HepG2 (cell line): ENCODE measurements around the gene PSORS1C1. TPM values are rescaled to one million over a fixed set of nuclear protein-coding genes. Genes with fewer than 3 reads are reported as not detected.

Experiments
- ATAC-seq: fragments of 200-7000 bp; cut with Tn5 transposase; 3 replicates; pipeline ENCODE4 v1.9.1; 2020; ENCODE audit warnings: mild to moderate bottlenecking, moderate library complexity
- BruUV-seq: library from RNA; stranded (reverse); fragments of 400-500 nt; replicated peaks from 2 replicates; lab custom pipeline; 2021; lab: Mats Ljungman, UMichigan
- CTCF ChIA-PET: fragments of 300-600 bp; formaldehyde crosslinking; extraction: SDS; loops from one replicate; lab custom pipeline; 2021; ENCODE audit warnings: low total read pairs, inconsistent platforms, low intra/inter-chr PET ratio; lab: Yijun Ruan, JAX
- POLR2A ChIA-PET: fragments of 350-600 bp; sonication (Branson Sonifier 250); formaldehyde crosslinking; loops from one replicate; lab custom pipeline; 2020; ENCODE audit warnings: antibody characterized with exemption, inconsistent platforms; lab: Yijun Ruan, JAX
- DNase-seq: peaks from one replicate; pipeline ENCODE4 v3.0.0-alpha.2; 2015; ENCODE audit warnings: low spot score
- FAIRE-seq: peaks from 3 replicates; lab custom pipeline; 2011; peaks lifted over from hg19 to GRCh38; lab: Jason Lieb, UNC
- H2AFZ ChIP-seq: one replicate; pipeline ENCODE4 v1.6.1; 2011; ENCODE audit warnings: low read length, inconsistent platforms
- H3K27ac ChIP-seq: fragments of 300-600 bp; 3 replicates; pipeline ENCODE4 v1.8.0; 2011; ENCODE audit warnings: mixed run types, mild to moderate bottlenecking, mixed read lengths, low read length, inconsistent platforms; ENCODE audit not compliant: insufficient read depth; ENCODE audit errors: extremely low read length
- H3K27me3 ChIP-seq, 2 experiments: fragments of 200-600 bp in 1 of 2; 2 replicates in 1 of 2; 3 replicates in 1 of 2; pipeline versions ENCODE4 v1.6.0 to v1.8.0; 2011; ENCODE audit warnings: low read length in 2 of 2, mild to moderate bottlenecking in 2 of 2, moderate library complexity in 2 of 2, inconsistent platforms in 1 of 2; ENCODE audit not compliant: insufficient read depth in 2 of 2, control insufficient read depth in 1 of 2
- H3K36me3 ChIP-seq, 2 experiments: fragments of 200-600 bp in 1 of 2; replicated peaks in 1 of 2; 2 replicates in 1 of 2; 3 replicates in 1 of 2; pipeline versions ENCODE4 v1.5.1 to v1.8.0; 2011; ENCODE audit warnings: low read length in 2 of 2, inconsistent platforms in 1 of 2; ENCODE audit not compliant: insufficient read depth in 2 of 2, control insufficient read depth in 1 of 2
- H3K4me1 ChIP-seq: 2 replicates; pipeline ENCODE4 v1.5.1; 2012; ENCODE audit warnings: low read length, inconsistent platforms; ENCODE audit not compliant: insufficient read depth
- H3K4me2 ChIP-seq: 2 replicates; pipeline ENCODE4 v1.6.0; 2011; ENCODE audit warnings: low read depth, low read length, inconsistent platforms
- H3K4me3 ChIP-seq, 3 experiments: fragments of 200-600 bp in 1 of 3; sonication (generic), shearing (Covaris generic) in 1 of 3; replicated peaks in 1 of 3; 2 replicates each; pipeline ENCODE4 v1.5.1; 2011 to 2016; ENCODE audit warnings: low read length in 3 of 3, inconsistent platforms in 2 of 3, low read depth in 2 of 3, mild to moderate bottlenecking in 2 of 3, control low read depth in 1 of 3, mixed read lengths in 1 of 3; ENCODE audit not compliant: insufficient read depth in 1 of 3
- H3K79me2 ChIP-seq: one replicate; pipeline ENCODE4 v1.6.1; 2011; ENCODE audit warnings: low read length, inconsistent platforms; ENCODE audit not compliant: insufficient read depth
- H3K9ac ChIP-seq: 2 replicates; pipeline ENCODE4 v1.6.0; 2011; ENCODE audit warnings: mild to moderate bottlenecking, low read depth, low read length, inconsistent platforms; ENCODE audit not compliant: insufficient read depth
- H3K9me3 ChIP-seq: 2 replicates; pipeline ENCODE4 v1.5.1; 2012; ENCODE audit warnings: mild to moderate bottlenecking, low read length
- H4K20me1 ChIP-seq: 2 replicates; pipeline ENCODE4 v1.6.0; 2011; ENCODE audit warnings: inconsistent platforms, mild to moderate bottlenecking, low read length, moderate library complexity; ENCODE audit not compliant: insufficient read depth
- ARID3A ChIP-seq: IDR thresholded peaks from 2 replicates; pipeline ENCODE4 v1.6.1; 2012; ENCODE audit warnings: low read depth, low read length, improper control_type of control experiment
- BRCA1 ChIP-seq: sonication (generic); formaldehyde crosslinking; IDR thresholded peaks from 2 replicates; pipeline ENCODE4 v1.4.0; 2020; ENCODE audit warnings: missing genetic modification reagents
- GABPA ChIP-seq, 2 experiments: IDR thresholded peaks; 2 replicates each; pipeline ENCODE4 v1.6.1; 2011 to 2016; ENCODE audit warnings: low read depth in 2 of 2, low read length in 1 of 2, missing biosample characterization in 1 of 2, missing genetic modification characterization in 1 of 2
- HNRNPLL ChIP-seq: fragments of 200-400 bp; formaldehyde crosslinking; IDR thresholded peaks from 2 replicates; pipeline ENCODE4 v1.6.1; 2017; ENCODE audit warnings: mild to moderate bottlenecking, low read depth, low read length; ENCODE audit not compliant: poor library complexity, severe bottlenecking
- KLF13 ChIP-seq: sonication (generic); formaldehyde crosslinking; IDR thresholded peaks from 2 replicates; pipeline ENCODE4 v1.4.0; 2020; ENCODE audit warnings: mild to moderate bottlenecking, missing genetic modification reagents
- NFKBIZ ChIP-seq: IDR thresholded peaks from 2 replicates; pipeline ENCODE4 v1.6.1; 2018; ENCODE audit warnings: missing genetic modification reagents, missing compliant biosample characterization
- RBAK ChIP-seq: sonication (generic); formaldehyde crosslinking; IDR thresholded peaks from 2 replicates; pipeline ENCODE4 v1.5.1; 2020; ENCODE audit warnings: mild to moderate bottlenecking, missing genetic modification reagents
- RNF2 ChIP-seq: fragments of 450-650 bp; conservative IDR thresholded peaks from 2 replicates; pipeline ENCODE4 v1.6.1; 2016; ENCODE audit warnings: low read depth
- SALL1 ChIP-seq: sonication (generic); formaldehyde crosslinking; IDR thresholded peaks from 2 replicates; pipeline ENCODE4 v1.8.0; 2022; ENCODE audit warnings: mild to moderate bottlenecking, missing genetic modification reagents
- SMARCE1 ChIP-seq: fragments of 450-650 bp; IDR thresholded peaks from 2 replicates; pipeline ENCODE4 v1.6.1; 2017; ENCODE audit warnings: borderline replicate concordance
- TEF ChIP-seq: sonication (generic); formaldehyde crosslinking; IDR thresholded peaks from 2 replicates; pipeline ENCODE4 v1.5.0; 2020; ENCODE audit warnings: missing genetic modification reagents
- TIGD3 ChIP-seq: sonication (generic); formaldehyde crosslinking; IDR thresholded peaks from 2 replicates; pipeline ENCODE4 v1.5.1; 2020; ENCODE audit warnings: mild to moderate bottlenecking, missing genetic modification reagents, borderline replicate concordance
- ZNF276 ChIP-seq: sonication (generic); formaldehyde crosslinking; IDR thresholded peaks from 2 replicates; pipeline ENCODE4 v1.4.0; 2020; ENCODE audit warnings: mild to moderate bottlenecking, low read depth, missing genetic modification reagents
- ZNF280B ChIP-seq: sonication (generic); formaldehyde crosslinking; IDR thresholded peaks from 2 replicates; pipeline ENCODE4 v1.5.0; 2020; ENCODE audit warnings: missing genetic modification reagents, mild to moderate bottlenecking, borderline replicate concordance
- ZNF44 ChIP-seq: sonication (generic); formaldehyde crosslinking; IDR thresholded peaks from 2 replicates; pipeline ENCODE4 v1.5.1; 2020; ENCODE audit warnings: mild to moderate bottlenecking, missing genetic modification reagents
- ZSCAN5A ChIP-seq: sonication (generic); formaldehyde crosslinking; IDR thresholded peaks from 2 replicates; pipeline ENCODE4 v1.8.0; 2022; ENCODE audit warnings: mild to moderate bottlenecking, missing genetic modification reagents, borderline replicate concordance
- WGBS: methylation state at CpG from one replicate; pipeline ENCODE4 v1.1.6; 2017; ENCODE audit warnings: low lambda C conversion rate; 5-methylcytosine and 5-hydroxymethylcytosine counted together
- in situ Hi-C: cut with HindIII; loops from 2 replicates; pipeline ENCODE4 v1.10.0; 2017; ENCODE audit warnings: low pct_unique_long_range_greater_than_20kb; ENCODE audit not compliant: extremely low pct_ligation_motif_present
- intact Hi-C: fragments of 100-400 bp; cut with micrococcal nuclease; formaldehyde crosslinking; loops from one replicate; pipeline ENCODE4 v1.10.0; 2022; ENCODE audit not compliant: unreplicated experiment
- polyA plus RNA-seq, 8 experiments: library from polyadenylated mRNA; depleted of rRNA in 3 of 8; stranded (reverse) in 7 of 8; unstranded in 1 of 8; fragments of >200 nt; fragmentation: Illumina TruSeq in 4 of 8; extraction: Trizol in 4 of 8; gene quantifications; 2 replicates each; pipeline versions ENCODE4 v1.2.1 to v1.2.3, GENCODE V29; 2011 to 2016; ENCODE audit warnings: low read depth in 4 of 8, missing spikeins in 1 of 8, mixed read lengths in 1 of 8; ENCODE audit not compliant: insufficient read depth in 1 of 8
- total RNA-seq, 5 experiments: library from RNA; depleted of rRNA; stranded (reverse); fragments of >200 nt; fragmentation: Illumina TruSeq; extraction: Trizol; gene quantifications; 2 replicates each; pipeline ENCODE4 v1.2.3, GENCODE V29; 2016; ENCODE audit warnings: low read depth in 1 of 5

Gene PSORS1C1
- total and polyA plus RNA-seq, 2 of the 13 experiments (the other 11 are each of a cell fraction or from before 2014, with no cell fraction given) = 0.01 to 0.02 TPM

GRCh38 chr6:31135710-31136109, 21.1 kb downstream of the PSORS1C1 start:
- no peak for ATAC-seq
- peaks cover 7% of the 10 kb centered on the region for H3K4me1 ChIP-seq
- H3K79me2 ChIP-seq = no peaks in the 10 kb centered on the region
- no peak overlapping the region for H3K9ac ChIP-seq
- FAIRE-seq = no peak
- intact Hi-C loops = no loop called here
- WGBS = 36% methylated on average over 10 of the region's 10 CpGs
- H4K20me1 ChIP-seq = no peaks in the 10 kb centered on the region
- in situ Hi-C loops = loop anchor here (5.0 kb wide), 2 partner anchors 57 to 232 kb away; no protein-coding TSS in a partner anchor
- H3K4me3 ChIP-seq = no peak overlapping the region
- peaks cover 0 to 9% of the 10 kb centered on the region in 2 experiments; a peak in 1 of 5 replicates for H3K27me3 ChIP-seq
- CTCF ChIA-PET = interaction anchor here (3.9 kb wide), 1 partner anchor 57 kb away, joined by 110 read pairs; no protein-coding TSS in a partner anchor
- BruUV-seq = no TSS peak
- H3K4me2 ChIP-seq = no peak overlapping the region
- POLR2A ChIA-PET = no interaction called here
- no peaks in the 10 kb centered on the region for H3K9me3 ChIP-seq
- no peak overlapping the region for H3K27ac ChIP-seq
- H2AFZ ChIP-seq = no peak overlapping the region
- DNase-seq = no peak
- no peaks in the 10 kb centered on the region for H3K36me3 ChIP-seq
- TF ChIP-seq HNRNPLL (no peak), GABPA (IDR thresholded peaks at IDR 0.05; ENCODE audit: low read depth, low read length) (no peak), GABPA (CRISPR knock-in tag; IDR thresholded peaks at IDR 0.05; ENCODE audit: low read depth) (no peak), RBAK (CRISPR knock-in tag) (no peak), RNF2 (no peak), BRCA1 (CRISPR knock-in tag) (no peak), SALL1 (no peak), ZNF276 (CRISPR knock-in tag) (no peak), SMARCE1 (no peak), ZNF44 (CRISPR knock-in tag) (no peak), TEF (CRISPR knock-in tag) (no peak), ARID3A (no peak), ZSCAN5A (no peak), TIGD3 (CRISPR knock-in tag) (no peak), KLF13 (CRISPR knock-in tag) (no peak), ZNF280B (CRISPR knock-in tag) (no peak), NFKBIZ (CRISPR knock-in tag) (no peak)
